Measurements from ENCODE around the gene ATRNL1. TPM values are rescaled to one million over a fixed set of nuclear protein-coding genes. Genes with fewer than 3 reads are reported as not detected.

Gene ATRNL1
- total and polyA plus RNA-seq, 2 experiments from 2014 or later: 5.9 to 17.4 TPM

GRCh38 chr10:115903207-115903606, 810.0 kb downstream of the ATRNL1 start:
- H2AFZ ChIP-seq: no peak overlapping the region
- no peak overlapping the region for H3K4me2 ChIP-seq
- H4K20me1 ChIP-seq (ENCODE audit: insufficient read depth, poor library complexity, severe bottlenecking): no peaks in the 10 kb centered on the region
- H3K4me3 ChIP-seq: no peak overlapping the region
- no peaks in the 10 kb centered on the region for H3K36me3 ChIP-seq (replicated peaks; ENCODE audit: insufficient read depth, low read depth)
- H3K9me2 ChIP-seq (replicated peaks; ENCODE audit: insufficient read depth): no peaks in the 10 kb centered on the region
- DNase-seq (ENCODE audit: low spot score): no peak
- no peak overlapping the region for H3K27ac ChIP-seq
- no peaks in the 10 kb centered on the region for H3K9me3 ChIP-seq (ENCODE audit: low read depth)
- H3K27me3 ChIP-seq: no peaks in the 10 kb centered on the region
- 38% methylated on average over 1 of the region's 1 CpG for WGBS (ENCODE audit: low lambda C conversion rate, missing lambda C conversion rate)
- TF ChIP-seq EZH2 (IDR thresholded peaks at IDR 0.05; ENCODE audit: borderline replicate concordance) (no peak), EZH2phosphoT487 (IDR thresholded peaks at IDR 0.05; ENCODE audit: low read depth, severe bottlenecking, unreplicated experiment) (no peak), CTCF (IDR thresholded peaks at IDR 0.05; ENCODE audit: poor library complexity) (no peak)
- no peaks in the 10 kb centered on the region for H3K79me2 ChIP-seq
- H3K4me1 ChIP-seq (ENCODE audit: insufficient read depth): no peaks in the 10 kb centered on the region

- Histone ChIP-seq H2AFZ (no peak overlapping the region), H3K27ac (no peak overlapping the region), H3K27me3 (no peaks in the 10 kb centered on the region), H3K79me2 (no peaks in the 10 kb centered on the region), H3K4me2 (no peak overlapping the region), H4K20me1 (ENCODE audit: insufficient read depth, poor library complexity, severe bottlenecking) (no peaks in the 10 kb centered on the region), H3K9me2 (replicated peaks; ENCODE audit: insufficient read depth) (no peaks in the 10 kb centered on the region), H3K9me3 (ENCODE audit: low read depth) (no peaks in the 10 kb centered on the region), H3K36me3 (replicated peaks; ENCODE audit: insufficient read depth, low read depth) (no peaks in the 10 kb centered on the region), H3K4me3 (no peak overlapping the region), H3K4me1 (ENCODE audit: insufficient read depth) (no peaks in the 10 kb centered on the region)
- 91% methylated on average over 3 of the region's 3 CpGs for WGBS (ENCODE audit: low lambda C conversion rate, missing lambda C conversion rate)
- TF ChIP-seq CTCF (IDR thresholded peaks at IDR 0.05; ENCODE audit: poor library complexity) (no peak), EZH2 (IDR thresholded peaks at IDR 0.05; ENCODE audit: borderline replicate concordance) (no peak), EZH2phosphoT487 (IDR thresholded peaks at IDR 0.05; ENCODE audit: low read depth, severe bottlenecking, unreplicated experiment) (no peak)
- DNase-seq (ENCODE audit: low spot score): no peak
These were observed 810.7 kb downstream of the ATRNL1 start for GRCh38 chr10:115903845-115904244.

GRCh38 chr10:115909037-115909436, 815.9 kb downstream of the ATRNL1 start:
- Histone ChIP-seq H4K20me1 (ENCODE audit: insufficient read depth, poor library complexity, severe bottlenecking) (no peaks in the 10 kb centered on the region), H3K4me2 (no peak overlapping the region), H3K9me3 (ENCODE audit: low read depth) (no peaks in the 10 kb centered on the region), H3K4me3 (no peak overlapping the region), H3K27ac (no peak overlapping the region), H3K79me2 (no peaks in the 10 kb centered on the region), H3K36me3 (replicated peaks; ENCODE audit: insufficient read depth, low read depth) (no peaks in the 10 kb centered on the region), H3K4me1 (ENCODE audit: insufficient read depth) (no peaks in the 10 kb centered on the region), H3K27me3 (no peaks in the 10 kb centered on the region), H2AFZ (no peak overlapping the region), H3K9me2 (replicated peaks; ENCODE audit: insufficient read depth) (no peaks in the 10 kb centered on the region)
- 94% methylated on average over 5 of the region's 5 CpGs for WGBS (ENCODE audit: low lambda C conversion rate, missing lambda C conversion rate)
- no peak for TF ChIP-seq EZH2phosphoT487 (IDR thresholded peaks at IDR 0.05; ENCODE audit: low read depth, severe bottlenecking, unreplicated experiment)
- no peak for TF ChIP-seq EZH2 (IDR thresholded peaks at IDR 0.05; ENCODE audit: borderline replicate concordance)
- TF ChIP-seq CTCF (IDR thresholded peaks at IDR 0.05; ENCODE audit: poor library complexity): no peak
- no peak for DNase-seq (ENCODE audit: low spot score)

All from hepatocyte (in vitro differentiated cells).